HL-60/S4 (cell line): ENCODE data around the gene POLH.

Source experiments
- in situ Hi-C: fragments of 300-500 bp; cut with MboI; formaldehyde crosslinking; loops from 2 replicates; pipeline ENCODE4 v1.14.3; 2022; ENCODE audit warnings: low sequenced_read_pairs

POLH gene

DNA sequence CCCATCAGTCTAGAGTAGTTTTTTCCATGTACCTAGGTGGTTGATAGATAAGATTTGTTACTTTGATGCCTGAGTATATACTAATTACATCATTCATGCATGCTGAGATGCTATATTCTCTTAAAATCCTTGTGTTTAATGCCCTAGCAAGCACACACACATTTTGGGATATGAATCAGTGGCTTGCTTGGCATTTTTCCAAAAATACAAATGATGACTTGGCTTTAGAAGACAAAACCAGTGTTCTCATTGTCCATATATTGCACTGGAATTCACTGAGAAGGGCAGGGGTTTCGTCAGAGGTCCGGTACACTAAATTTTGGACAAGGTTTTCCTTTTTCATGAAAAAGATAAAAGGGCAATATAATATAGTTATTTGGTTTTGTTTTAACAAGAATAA is 28.2 kb downstream of the POLH start:
- in situ Hi-C loops: no loop called here

DNA sequence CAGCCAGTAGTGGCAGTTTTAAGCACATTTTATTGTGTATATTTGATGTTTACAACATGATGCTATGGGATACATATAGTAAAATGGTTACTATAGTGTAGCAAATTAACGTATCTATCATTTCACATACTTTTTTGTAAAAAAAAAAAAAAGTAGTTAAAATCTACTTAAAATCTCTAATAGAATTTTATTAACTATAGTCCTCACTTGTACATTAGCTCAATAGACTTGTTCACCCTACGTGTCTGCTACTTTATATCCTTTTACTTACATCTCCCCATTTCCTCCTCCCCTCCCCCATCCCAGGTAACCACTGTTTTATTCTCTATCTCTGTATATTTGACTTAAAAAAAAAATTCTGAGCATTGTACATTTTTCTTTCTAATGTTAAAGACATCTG is 30.0 kb downstream of the POLH start:
- in situ Hi-C loops: no loop called here

DNA sequence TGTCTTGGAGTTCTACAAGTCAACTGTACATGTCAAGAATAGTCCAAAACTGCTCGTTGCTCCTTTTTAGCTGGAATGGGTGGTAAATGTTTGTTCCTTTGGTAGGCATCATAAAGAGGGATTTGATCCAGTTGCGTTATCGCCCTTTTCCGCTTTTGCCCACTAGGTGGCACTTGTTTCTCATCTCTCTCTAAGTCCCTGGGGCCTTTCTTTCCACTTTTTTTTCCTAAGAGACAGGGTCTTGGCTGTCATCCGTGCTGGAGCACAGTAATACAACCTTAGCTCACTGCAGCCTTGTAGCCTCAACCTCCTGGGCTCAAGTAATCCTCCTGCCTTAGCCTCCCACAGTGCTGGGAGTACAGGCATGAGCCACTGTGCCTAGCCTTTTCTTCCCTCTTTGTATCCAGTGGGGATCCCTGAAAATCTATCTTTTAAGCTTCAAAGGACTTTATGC is 32.4 kb downstream of the POLH start:
- in situ Hi-C loops: no loop called here

DNA sequence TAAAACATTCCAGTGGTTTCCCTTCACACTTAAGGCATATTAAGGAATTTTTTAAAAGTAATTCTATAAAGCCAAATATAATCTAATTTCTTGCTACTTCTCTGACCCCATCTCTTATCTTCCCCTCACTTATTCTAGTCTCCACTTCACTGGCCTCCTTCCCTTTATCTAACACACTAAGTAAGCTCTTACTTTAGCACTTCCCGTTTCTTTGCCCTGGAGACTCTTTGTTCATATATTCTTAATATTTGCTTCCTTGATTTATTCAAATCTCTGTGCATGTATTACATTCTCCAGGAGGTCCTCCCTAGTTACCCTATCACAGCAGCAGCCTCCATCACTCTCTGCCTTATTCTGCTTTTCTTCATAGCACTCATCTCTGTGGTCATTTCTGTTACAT is 32.8 kb downstream of the POLH start:
- in situ Hi-C loops: no loop called here

DNA sequence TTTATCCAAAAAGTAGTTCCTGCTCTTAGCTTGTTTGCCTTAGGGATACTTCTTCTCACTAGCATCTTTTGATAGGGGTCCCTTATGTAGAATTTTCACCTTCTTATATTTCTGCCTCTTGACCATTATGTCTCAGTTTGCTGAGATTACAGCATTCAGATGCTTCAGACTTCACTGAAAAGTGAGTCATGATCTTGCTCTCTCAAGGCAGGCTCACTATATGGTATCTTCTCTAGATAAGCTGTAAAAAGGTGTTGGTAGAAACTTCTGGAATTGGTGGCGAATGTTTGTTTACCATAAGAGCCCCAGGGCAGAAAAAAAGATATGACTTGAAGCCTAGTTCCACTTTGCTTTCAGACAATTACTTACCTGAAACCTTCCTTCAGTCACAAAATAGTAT is 33.4 kb downstream of the POLH start:
- in situ Hi-C loops: no loop called here

DNA sequence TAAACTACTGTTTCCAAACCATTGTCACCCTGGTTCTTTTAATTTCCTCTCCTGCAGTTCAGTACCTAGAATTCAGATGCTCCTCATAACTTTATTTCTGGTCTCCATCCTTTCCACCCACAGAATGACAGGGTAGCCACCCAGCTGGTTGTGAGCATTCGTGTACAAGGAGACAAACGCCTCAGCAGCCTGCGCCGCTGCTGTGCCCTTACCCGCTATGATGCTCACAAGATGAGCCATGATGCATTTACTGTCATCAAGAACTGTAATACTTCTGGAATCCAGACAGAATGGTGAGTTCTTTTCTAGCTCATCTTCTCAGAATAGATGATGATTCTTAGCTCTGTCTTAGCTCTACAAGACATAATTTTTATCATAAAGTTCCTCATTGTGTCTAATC is 34.4 kb downstream of the POLH start:
- in situ Hi-C loops: no loop called here

DNA sequence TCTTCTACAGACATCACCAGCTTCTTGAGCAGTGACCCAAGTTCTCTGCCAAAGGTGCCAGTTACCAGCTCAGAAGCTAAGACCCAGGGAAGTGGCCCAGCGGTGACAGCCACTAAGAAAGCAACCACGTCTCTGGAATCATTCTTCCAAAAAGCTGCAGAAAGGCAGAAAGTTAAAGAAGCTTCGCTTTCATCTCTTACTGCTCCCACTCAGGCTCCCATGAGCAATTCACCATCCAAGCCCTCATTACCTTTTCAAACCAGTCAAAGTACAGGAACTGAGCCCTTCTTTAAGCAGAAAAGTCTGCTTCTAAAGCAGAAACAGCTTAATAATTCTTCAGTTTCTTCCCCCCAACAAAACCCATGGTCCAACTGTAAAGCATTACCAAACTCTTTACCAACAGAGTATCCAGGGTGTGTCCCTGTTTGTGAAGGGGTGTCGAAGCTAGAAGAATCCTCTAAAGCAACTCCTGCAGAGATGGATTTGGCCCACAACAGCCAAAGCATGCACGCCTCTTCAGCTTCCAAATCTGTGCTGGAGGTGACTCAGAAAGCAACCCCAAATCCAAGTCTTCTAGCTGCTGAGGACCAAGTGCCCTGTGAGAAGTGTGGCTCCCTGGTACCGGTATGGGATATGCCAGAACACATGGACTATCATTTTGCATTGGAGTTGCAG is 37.9 kb downstream of the POLH start:
- in situ Hi-C loops: no loop called here

DNA sequence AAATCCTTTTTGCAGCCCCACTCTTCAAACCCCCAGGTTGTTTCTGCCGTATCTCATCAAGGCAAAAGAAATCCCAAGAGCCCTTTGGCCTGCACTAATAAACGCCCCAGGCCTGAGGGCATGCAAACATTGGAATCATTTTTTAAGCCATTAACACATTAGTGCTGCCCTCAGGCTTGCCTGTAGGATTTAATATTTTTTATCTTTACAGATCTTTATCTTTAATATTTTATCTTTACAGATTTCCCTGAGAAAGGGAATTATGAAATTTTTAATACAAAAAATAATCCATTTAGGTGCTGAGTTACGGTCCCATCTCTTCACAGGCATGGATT is 38.4 kb downstream of the POLH start:
- in situ Hi-C loops: no loop called here

DNA sequence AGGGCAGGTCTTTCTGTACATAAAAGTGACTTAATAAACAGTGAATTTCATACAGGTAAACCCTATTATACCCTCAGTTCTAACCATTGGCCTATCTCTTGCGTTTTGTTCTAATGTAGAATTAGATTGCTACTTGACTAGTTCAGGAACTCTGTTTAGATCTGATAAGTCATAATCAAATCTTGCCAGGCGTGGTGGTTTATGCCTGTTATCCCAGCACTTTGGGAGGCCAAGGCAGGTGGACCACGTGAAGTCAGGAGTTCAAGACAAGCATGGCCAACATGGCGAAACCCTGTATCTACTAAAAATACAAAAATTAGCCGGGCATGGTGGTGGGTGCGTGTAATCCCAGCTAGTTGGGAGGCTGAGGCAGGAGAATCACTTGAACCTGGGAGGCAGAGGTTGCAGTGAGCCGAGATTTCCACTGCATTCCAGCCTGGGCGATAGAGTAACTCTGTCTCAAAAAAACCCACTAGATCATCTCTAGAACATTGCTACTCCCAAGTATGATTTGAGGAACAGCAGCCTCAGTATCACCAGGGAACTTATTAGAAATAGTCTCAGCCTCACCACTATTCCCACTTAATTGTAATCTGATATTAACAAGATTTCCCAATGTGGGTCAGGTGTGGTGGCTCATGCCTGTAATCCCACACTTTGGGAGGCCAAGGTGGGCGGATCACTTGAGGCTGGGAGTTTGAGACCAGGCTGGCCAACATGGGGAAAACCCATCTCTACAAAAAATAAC is 40.9 kb downstream of the POLH start:
- in situ Hi-C loops: no loop called here

DNA sequence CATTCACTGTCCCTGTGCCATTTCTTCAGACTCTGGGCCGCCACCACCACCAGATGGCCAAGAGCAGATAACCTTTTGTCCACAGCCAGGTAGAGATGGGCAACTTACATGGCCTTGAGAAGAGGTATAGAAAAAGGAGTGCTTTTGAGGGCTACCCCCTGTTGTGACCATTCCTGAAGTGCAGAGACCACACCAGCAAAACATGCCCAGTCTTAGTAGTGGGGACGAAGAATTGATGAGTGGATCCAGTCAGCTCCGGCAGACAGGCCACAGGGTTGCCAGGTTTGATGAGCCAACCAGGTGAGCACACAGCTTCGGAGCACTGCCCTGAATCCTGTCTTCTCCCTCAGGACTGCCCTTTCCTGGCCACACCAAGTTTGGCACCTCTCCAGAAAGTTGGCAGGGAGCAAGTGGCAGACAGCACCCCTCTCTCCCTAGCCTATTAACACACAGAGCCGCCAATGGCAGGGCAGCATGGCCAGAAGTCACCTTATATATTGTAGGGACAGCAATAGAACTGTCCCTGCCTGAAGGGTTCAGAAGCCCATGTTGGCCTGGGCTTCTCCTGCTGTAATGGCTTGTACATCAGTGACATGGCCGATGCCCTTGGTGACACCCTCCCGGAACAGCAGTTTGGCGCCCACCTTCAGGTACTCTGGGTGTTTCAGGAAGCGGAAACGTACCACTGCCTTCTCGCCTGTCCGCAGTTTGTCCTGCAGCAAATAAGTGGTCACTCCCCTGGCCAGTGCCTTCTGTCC is 45.3 kb downstream of the POLH start:
- in situ Hi-C loops: no loop called here

DNA sequence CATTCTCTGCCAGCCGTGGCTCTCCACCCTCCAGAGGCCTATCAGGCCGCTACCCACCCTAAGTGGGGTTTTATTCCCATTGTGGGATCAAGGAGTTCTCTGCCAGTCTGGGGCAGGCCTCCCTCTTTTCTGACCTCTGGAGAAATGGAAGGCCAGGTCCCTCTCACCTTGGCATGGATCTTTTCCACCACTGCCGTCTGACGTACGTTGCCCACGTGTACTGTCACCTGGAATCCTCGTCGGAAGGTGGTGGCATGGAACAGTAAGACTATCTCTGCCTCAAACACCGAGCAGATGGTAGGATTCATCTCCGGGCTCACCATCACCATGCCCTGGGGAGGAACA is 45.8 kb downstream of the POLH start:
- in situ Hi-C loops: no loop called here

DNA sequence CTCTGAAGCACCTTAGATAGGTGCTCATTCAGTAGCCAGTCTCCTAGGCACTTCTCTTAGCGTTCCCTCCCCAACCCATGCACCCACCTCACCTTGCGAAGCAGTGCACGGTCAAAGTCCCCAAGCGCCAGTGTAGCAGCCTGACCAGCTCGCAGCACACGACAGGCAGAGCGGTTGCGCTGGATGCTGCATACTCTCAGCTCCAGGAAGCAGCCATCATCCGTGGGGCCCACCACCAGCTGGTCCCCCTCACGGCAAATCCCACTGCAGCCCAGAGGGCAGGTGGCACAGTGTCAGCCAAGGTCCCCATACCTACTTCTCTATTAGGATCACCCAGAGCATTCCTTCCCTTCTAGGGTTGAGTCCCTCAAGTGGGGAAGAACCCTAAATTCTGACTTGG is 46.6 kb downstream of the POLH start:
- in situ Hi-C loops: no loop called here

DNA sequence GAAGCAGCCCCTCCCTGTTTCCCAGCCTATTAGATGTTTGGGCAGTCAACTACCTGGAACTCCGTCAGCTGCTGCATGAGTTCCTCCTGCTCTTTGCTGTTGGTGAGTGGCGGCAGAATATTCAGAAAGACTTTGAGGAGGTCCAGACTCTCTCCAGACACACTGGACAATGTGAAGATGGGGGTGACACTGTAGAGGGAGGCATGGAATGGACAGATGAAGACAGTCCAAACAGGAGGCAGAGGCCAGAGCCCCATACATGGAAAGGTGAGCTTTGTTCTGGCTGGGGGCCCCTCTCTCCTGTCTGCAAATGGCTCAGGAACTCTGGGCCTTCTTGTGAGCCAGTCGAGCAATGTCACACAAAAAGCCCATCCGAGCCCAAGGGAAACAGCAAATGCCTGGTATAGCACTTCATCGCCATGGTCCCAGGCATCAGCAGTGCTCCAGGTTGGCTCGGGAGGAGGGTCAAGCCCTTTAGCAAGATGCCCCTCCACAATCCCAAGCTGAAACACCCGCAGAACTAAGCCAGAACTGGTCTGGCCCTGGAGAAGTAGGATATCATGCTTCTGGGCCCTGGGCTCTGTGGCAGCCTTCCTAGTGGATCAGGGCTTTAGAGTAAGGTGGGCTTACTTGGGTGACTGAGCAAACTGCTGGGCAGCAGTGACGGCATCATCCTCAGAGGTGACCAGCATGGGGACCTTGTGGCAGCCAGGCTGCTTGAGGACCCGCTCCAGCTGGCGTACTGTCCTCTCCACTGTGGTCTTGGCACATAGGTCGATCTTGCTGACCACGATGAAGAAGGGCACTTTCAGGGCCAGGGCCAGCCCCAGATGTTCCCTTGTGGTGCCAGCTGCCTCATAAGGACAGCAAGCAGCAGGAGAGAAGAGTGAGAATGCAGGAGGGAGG is 48.1 kb downstream of the POLH start:
- in situ Hi-C loops: no loop called here

DNA sequence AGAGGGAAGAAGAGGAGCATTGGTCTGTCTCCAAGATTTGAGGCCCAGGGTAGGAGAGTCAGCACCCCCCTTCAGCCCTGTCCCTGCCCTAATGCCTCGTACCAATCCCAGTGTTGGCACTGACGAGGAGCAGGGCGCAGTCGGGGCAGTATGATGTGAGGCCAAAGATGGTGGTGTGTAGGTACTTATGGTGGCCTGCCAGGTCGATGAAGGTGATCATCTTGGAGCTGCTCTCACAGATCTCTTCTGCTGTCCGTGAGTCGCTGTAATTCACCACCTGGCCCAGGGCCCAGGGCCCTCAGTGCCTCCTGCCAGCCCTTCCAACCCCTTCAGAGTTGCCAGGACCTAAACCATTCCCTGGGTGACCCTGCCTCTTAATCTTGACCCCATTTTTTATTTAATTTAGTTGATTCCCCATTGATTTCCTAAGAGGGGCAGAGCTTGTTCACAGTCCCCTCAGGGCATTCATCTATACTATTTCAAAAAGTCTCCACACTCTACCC is 48.9 kb downstream of the POLH start:
- in situ Hi-C loops: no loop called here

DNA sequence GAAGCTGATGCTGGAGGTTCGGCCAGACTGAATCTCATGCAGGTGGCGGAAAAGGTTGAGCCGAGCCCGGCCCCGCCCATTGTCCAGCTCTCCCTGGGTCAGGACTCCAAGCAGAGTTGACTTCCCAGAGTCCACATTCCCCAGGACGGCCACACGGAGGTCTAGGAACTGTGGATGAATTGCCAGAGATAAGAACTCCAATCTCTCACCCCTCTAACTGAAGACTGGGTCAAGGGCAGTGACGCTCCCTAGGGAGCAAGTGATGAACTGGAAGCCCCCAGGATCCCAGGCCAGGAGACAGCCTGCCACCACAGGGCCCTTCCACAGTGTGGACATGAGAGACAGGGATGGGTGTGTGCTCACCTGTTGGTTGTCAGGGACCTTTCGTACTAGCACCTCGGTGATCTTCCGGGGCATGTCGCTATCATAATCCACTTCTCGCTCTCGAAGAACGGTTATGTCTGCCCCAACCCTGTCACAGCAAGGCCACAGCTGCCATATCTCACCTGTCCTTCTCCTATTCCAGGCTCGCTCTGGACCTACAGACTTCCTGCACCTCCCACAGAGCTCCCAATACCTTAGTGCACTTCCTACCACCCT is 49.5 kb downstream of the POLH start:
- in situ Hi-C loops: no loop called here

DNA sequence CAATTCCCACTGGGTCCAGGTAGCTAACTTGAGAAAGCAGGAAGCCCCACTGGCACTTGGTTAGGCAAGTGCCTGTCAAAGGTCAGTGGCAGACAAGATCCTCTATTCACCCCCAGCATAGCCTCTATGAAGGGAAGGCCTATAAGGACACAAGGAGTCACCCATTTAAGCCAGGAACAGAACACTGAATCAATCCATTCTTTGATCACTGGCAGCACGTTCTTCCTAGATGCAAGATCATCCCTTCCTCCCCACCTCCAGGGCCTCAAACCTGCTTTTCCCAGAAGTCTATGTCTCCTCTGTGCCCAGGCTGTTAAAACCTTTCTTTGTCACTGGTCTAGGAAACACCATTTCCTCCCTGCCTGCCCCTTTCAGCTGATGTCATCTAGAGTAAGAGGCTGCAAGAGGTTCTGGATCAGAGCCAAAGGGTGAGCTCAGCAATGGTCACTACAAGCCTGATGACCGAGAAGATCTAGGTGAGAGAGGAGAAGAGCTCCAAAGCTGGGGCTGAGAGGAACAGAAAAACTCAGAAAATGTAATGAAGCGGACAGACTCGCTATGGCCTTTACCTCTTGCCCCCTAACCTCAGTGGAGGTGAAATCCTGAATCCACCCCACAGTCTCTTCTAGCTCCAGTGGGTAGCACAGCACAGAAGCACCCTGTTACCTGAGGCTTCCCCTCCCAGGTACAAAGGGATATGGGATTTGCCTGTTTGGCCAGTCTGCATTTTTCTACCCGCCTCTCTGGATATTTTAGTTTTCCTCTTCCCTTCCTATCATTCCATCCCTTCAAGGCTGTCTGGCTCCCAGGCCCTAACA is 51.2 kb downstream of the POLH start:
- in situ Hi-C loops: no loop called here

DNA sequence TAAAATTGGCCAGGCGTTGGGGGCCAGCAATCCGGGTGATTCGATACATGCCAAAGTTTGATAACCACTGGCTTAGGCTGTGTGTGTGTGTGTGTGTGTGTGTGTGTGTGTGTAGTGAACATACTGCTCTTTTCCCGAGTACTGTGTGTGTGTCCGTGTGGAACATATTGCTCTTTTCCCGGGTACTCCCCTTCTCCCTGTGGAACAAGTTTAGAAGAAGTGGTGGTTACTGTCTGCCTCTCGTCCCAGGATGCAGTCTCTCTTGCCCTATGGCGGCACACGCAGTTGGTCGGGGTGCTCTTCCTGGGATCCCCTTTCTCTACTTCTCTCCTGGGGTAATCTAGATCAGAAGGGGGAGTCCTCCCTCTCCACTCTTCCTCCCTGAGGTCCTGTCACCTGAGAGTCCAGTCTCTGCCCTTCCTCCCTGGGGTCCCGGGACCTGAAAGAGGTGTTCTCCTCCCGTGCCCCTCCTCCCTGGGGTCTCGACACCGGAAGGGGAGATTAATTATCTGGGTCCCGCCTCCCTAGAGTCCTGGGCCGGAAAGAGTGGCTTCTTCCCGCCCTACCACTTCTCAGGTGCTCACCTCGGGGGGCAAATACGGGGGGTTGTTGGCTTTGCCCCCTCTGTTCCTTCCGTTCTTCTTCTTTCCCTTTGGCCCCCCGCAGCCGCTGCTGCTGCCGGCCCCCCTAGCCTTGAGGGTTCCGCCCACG is 52.6 kb downstream of the POLH start:
- in situ Hi-C loops: no loop called here

DNA sequence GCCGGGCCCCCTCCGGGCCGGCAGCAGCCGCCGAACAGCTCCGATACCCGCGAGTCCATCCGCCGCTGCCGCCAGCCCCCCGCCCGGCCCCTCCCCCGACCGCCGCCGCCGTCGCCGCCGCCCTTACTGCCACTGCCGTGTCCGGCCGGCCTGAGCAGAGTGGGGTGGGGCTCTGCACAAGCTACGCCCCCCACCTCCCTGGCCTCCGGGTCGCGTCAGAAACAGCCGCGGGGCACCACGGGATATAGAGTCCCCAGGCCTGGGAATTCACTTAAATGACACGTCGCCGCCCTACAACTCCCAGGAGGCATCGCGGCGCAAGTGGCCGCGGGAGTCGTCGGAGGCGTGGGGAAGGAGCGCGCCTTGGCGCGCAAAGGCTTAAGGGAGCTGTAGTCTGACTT is 53.1 kb downstream of the POLH start, which contains the start of gene GTPBP2:
GTPBP2 (minus strand) TSS at position 161 of the 401 bp plus-strand sequence; CDS start at position 59, 102 bp downstream.
- in situ Hi-C loops: no loop called here
